Skeletal muscle satellite cell (primary cell): Measurements from ENCODE around the gene PREX1.

Experiments used
- H3K27me3 ChIP-seq: 2 replicates; pipeline ENCODE4 v1.7.0; 2013; ENCODE audit warnings: low read length; ENCODE audit not compliant: control insufficient read depth, insufficient read depth
- H3K36me3 ChIP-seq: 2 replicates; pipeline ENCODE4 v1.7.0; 2013; ENCODE audit warnings: mild to moderate bottlenecking, control low read depth, low read length; ENCODE audit not compliant: insufficient read depth
- H3K4me1 ChIP-seq: 2 replicates; pipeline ENCODE4 v1.7.0; 2013; ENCODE audit warnings: low read length; ENCODE audit not compliant: control insufficient read depth, insufficient read depth
- H3K4me2 ChIP-seq: 2 replicates; pipeline ENCODE4 v1.7.0; 2013; ENCODE audit warnings: mild to moderate bottlenecking, low read length
- H3K4me3 ChIP-seq: 2 replicates; pipeline ENCODE4 v1.7.0; 2013; ENCODE audit warnings: low read length
- H3K9ac ChIP-seq: 2 replicates; pipeline ENCODE4 v1.7.0; 2013; ENCODE audit warnings: mild to moderate bottlenecking, low read depth, low read length, moderate library complexity
- H3K9me3 ChIP-seq: replicated peaks from 2 replicates; pipeline ENCODE4 v1.7.0; 2013; ENCODE audit warnings: mild to moderate bottlenecking, control low read depth, low read length

Gene PREX1

DNA sequence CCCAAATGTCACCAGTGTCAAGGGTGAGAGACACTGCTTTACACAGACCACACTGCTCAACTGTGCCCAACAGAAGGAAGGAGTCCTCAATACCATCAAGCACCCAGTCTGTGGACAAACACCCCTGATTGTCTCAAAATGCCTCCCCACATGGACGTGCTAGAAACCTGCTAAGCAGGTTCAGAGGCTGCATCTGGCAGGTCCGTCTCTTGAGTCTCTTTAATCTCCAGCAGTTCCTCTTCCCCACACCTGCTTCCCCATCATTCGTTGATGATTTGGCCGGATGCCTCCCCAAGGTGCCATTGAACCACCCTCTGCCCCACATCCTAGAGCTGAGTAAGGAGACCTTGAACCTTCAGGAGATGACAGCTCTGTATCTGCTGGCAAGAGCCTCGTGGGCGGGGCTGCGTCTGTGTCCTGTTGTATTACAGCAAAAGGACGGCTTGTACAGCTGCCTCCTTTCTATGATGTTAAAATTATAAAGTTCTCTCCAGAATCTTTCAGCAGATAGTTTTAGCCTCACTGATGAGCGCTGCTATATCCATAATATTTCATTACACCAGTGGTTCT, 179.2 kb downstream of the PREX1 start:
- no peaks in the 10 kb centered on the region for H3K4me1 ChIP-seq
- no peaks in the 10 kb centered on the region for H3K9me3 ChIP-seq
- H3K9ac ChIP-seq: no peak overlapping the region
- peaks cover 4% of the 10 kb centered on the region for H3K36me3 ChIP-seq
- H3K4me3 ChIP-seq: no peak overlapping the region
- no peak overlapping the region for H3K4me2 ChIP-seq
- no peaks in the 10 kb centered on the region for H3K27me3 ChIP-seq

GRCh38 chr20:48647858-48648257, 179.9 kb downstream of the PREX1 start:
- Histone ChIP-seq H3K9me3 (no peaks in the 10 kb centered on the region), H3K4me2 (no peak overlapping the region), H3K4me1 (no peaks in the 10 kb centered on the region), H3K27me3 (no peaks in the 10 kb centered on the region), H3K9ac (no peak overlapping the region), H3K4me3 (no peak overlapping the region), H3K36me3 (peaks cover 4% of the 10 kb centered on the region)

GRCh38 chr20:48645666-48646065, 182.1 kb downstream of the PREX1 start:
- no peak overlapping the region for H3K9ac ChIP-seq
- H3K27me3 ChIP-seq: no peaks in the 10 kb centered on the region
- no peaks in the 10 kb centered on the region for H3K36me3 ChIP-seq
- H3K4me3 ChIP-seq: no peak overlapping the region
- H3K4me2 ChIP-seq: no peak overlapping the region
- no peaks in the 10 kb centered on the region for H3K9me3 ChIP-seq
- H3K4me1 ChIP-seq: no peaks in the 10 kb centered on the region

GRCh38 chr20:48644286-48644828, 183.4 kb downstream of the PREX1 start:
- no peak overlapping the region for H3K9ac ChIP-seq
- H3K9me3 ChIP-seq: no peaks in the 10 kb centered on the region
- no peaks in the 10 kb centered on the region for H3K36me3 ChIP-seq
- no peak overlapping the region for H3K4me3 ChIP-seq
- no peak overlapping the region for H3K4me2 ChIP-seq
- H3K27me3 ChIP-seq: no peaks in the 10 kb centered on the region
- H3K4me1 ChIP-seq: no peaks in the 10 kb centered on the region

- Histone ChIP-seq H3K36me3 (no peaks in the 10 kb centered on the region), H3K27me3 (no peaks in the 10 kb centered on the region), H3K9ac (no peak overlapping the region), H3K9me3 (no peaks in the 10 kb centered on the region), H3K4me1 (peaks cover 12% of the 10 kb centered on the region), H3K4me2 (no peak overlapping the region), H3K4me3 (no peak overlapping the region)
Measured at GRCh38 chr20:48642105-48642880, 185.5 kb downstream of the PREX1 start.

GRCh38 chr20:48640871-48641270, 186.9 kb downstream of the PREX1 start:
- Histone ChIP-seq H3K27me3 (no peaks in the 10 kb centered on the region), H3K4me3 (no peak overlapping the region), H3K36me3 (no peaks in the 10 kb centered on the region), H3K9ac (no peak overlapping the region), H3K4me2 (no peak overlapping the region), H3K9me3 (no peaks in the 10 kb centered on the region), H3K4me1 (peaks cover 12% of the 10 kb centered on the region)

DNA sequence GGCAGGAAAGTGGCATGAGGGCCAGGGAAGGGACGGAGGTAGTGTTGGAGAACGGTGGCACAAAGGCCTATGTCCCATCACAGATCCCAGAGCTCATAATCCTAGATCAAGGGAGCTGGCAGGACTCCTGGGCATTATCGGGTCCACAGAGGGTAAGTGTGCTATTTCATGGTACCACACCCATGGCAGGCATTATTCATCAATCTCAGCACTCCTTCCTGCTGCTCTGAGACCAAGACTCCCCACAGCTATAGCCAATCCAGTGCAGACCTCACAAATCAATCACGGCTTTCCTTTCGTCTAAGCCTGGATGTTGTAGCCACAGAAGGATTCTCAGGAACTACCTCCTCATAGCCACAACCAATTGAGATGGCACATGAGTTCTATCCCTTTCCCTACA, 187.9 kb downstream of the PREX1 start:
- no peaks in the 10 kb centered on the region for H3K9me3 ChIP-seq
- H3K4me2 ChIP-seq: no peak overlapping the region
- no peak overlapping the region for H3K9ac ChIP-seq
- no peak overlapping the region for H3K4me3 ChIP-seq
- peaks cover 12% of the 10 kb centered on the region for H3K4me1 ChIP-seq
- H3K27me3 ChIP-seq: no peaks in the 10 kb centered on the region
- H3K36me3 ChIP-seq: no peaks in the 10 kb centered on the region

- no peaks in the 10 kb centered on the region for H3K36me3 ChIP-seq
- H3K9ac ChIP-seq: no peak overlapping the region
- peaks cover 12% of the 10 kb centered on the region for H3K4me1 ChIP-seq
- H3K27me3 ChIP-seq: no peaks in the 10 kb centered on the region
- H3K4me3 ChIP-seq: no peak overlapping the region
- no peaks in the 10 kb centered on the region for H3K9me3 ChIP-seq
- no peak overlapping the region for H3K4me2 ChIP-seq
Measured at GRCh38 chr20:48638546-48638945, 189.3 kb downstream of the PREX1 start.

DNA sequence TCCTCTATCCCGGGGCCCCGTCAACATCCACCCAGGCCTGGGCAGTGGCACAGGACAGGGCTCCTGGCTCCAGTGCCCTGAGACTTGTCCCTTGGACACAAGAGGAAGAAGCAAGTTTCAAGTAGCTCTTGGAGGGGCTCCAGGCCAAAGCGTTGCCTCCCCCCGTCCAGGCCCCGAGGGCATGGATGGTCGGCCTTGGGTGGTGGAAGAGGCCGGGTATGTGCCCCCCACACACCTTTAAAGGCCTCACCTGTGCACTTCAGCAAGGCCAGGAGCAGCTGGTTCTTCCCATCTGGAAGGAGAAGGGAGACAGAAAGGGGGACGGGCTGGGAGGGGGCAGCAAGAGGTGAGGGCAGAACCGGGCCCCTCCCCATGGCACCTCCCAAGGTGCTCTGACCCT, 190.3 kb downstream of the PREX1 start:
- Histone ChIP-seq H3K4me3 (no peak overlapping the region), H3K36me3 (no peaks in the 10 kb centered on the region), H3K27me3 (no peaks in the 10 kb centered on the region), H3K4me1 (peaks cover 12% of the 10 kb centered on the region), H3K4me2 (no peak overlapping the region), H3K9me3 (no peaks in the 10 kb centered on the region), H3K9ac (no peak overlapping the region)

- Histone ChIP-seq H3K36me3 (no peaks in the 10 kb centered on the region), H3K9ac (no peak overlapping the region), H3K9me3 (no peaks in the 10 kb centered on the region), H3K4me1 (peaks cover 12% of the 10 kb centered on the region), H3K4me3 (no peak overlapping the region), H3K27me3 (no peaks in the 10 kb centered on the region), H3K4me2 (no peak overlapping the region)
Measured at GRCh38 chr20:48636301-48636700, 191.5 kb downstream of the PREX1 start.

DNA sequence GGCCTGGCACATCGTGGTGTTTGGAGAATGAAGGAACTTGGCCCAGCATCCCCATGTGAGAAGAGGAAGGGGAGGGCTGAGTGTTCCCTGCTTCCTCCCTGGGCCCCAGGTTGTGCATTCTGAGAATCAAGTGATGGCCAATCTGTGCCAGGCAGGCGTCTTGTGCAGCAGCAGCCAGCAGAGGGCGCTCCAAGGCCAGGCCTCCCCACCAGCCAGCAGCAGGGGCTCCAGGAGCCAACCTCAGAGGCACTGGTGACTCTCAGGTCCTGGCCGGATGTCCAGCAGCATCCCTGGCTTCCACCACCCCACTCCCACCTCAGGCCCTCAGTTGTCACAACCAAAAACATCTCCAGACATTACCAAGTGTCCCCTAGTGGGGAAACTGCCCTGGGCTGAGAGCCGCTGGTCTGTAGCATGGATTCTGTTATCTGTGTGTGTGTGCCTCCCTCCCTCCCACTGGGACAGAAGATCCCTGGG, 192.0 kb downstream of the PREX1 start:
- H3K4me2 ChIP-seq: no peak overlapping the region
- H3K36me3 ChIP-seq: no peaks in the 10 kb centered on the region
- H3K9me3 ChIP-seq: no peaks in the 10 kb centered on the region
- H3K27me3 ChIP-seq: no peaks in the 10 kb centered on the region
- no peak overlapping the region for H3K4me3 ChIP-seq
- H3K9ac ChIP-seq: no peak overlapping the region
- peaks cover 12% of the 10 kb centered on the region for H3K4me1 ChIP-seq

DNA sequence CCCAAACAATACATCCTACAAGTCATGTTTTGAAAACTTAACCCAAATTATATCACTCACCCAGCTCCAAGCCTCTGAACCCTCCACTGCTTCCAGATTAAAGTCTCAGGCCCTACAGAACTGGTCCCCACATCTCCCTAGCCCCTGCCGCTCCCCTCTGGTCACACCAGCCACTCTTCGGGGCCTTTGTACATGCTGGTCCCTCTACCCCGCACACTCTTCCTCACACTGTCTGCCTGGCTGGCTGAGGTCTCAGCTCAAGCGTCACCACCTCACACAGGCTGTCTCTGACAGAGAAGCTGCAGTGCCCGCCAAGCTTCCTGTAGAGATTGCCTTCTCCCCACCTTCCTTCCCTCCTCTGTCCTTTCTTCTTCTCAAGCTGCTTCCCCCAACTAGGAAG, 192.4 kb downstream of the PREX1 start:
- Histone ChIP-seq H3K9ac (no peak overlapping the region), H3K36me3 (no peaks in the 10 kb centered on the region), H3K4me1 (peaks cover 12% of the 10 kb centered on the region), H3K27me3 (no peaks in the 10 kb centered on the region), H3K4me3 (no peak overlapping the region), H3K9me3 (no peaks in the 10 kb centered on the region), H3K4me2 (no peak overlapping the region)
